Urinary bladder (tissue), 4 donors: ENCODE data around the gene PIEZO2. TPM values are rescaled to one million over a fixed set of nuclear protein-coding genes. Genes with fewer than 3 reads are reported as not detected.

Experiments
- DNase-seq: peaks from one replicate; pipeline ENCODE4 v3.0.0-alpha.2; 2015; ENCODE audit errors: extremely low spot score
- H3K27ac ChIP-seq: one replicate; pipeline ENCODE4 v1.5.1; 2013; ENCODE audit warnings: low read depth, mild to moderate bottlenecking, moderate library complexity
- H3K36me3 ChIP-seq: one replicate; pipeline ENCODE4 v1.6.1; 2013; ENCODE audit warnings: mild to moderate bottlenecking, moderate library complexity; ENCODE audit not compliant: insufficient read depth
- H3K4me1 ChIP-seq: one replicate; pipeline ENCODE4 v1.6.1; 2013; ENCODE audit warnings: mild to moderate bottlenecking, moderate library complexity; ENCODE audit not compliant: insufficient read depth
- H3K4me3 ChIP-seq: one replicate; pipeline ENCODE4 v1.5.1; 2013; ENCODE audit warnings: low read depth, low read length
- WGBS: extraction: QIAGEN DNeasy Blood & Tissue Kit; methylation state at CpG from one replicate; pipeline ENCODE4 v1.1.7; 2013; 5-methylcytosine and 5-hydroxymethylcytosine counted together
- polyA plus RNA-seq: library from polyadenylated mRNA; stranded (reverse); fragments of 200-250 nt; gene quantifications from one replicate; pipeline ENCODE4 v1.2.3, GENCODE V29; 2013
- total RNA-seq: library from RNA; depleted of rRNA; stranded (reverse); fragments of >200 nt; gene quantifications from one replicate; pipeline ENCODE4 v1.2.3, GENCODE V29; 2014
- donor health status: healthy with polysubstance abuse.
- donor health status: healthy.

PIEZO2 gene
- total and polyA plus RNA-seq, 2 donors, result 5.9 to 78.1 TPM

DNA sequence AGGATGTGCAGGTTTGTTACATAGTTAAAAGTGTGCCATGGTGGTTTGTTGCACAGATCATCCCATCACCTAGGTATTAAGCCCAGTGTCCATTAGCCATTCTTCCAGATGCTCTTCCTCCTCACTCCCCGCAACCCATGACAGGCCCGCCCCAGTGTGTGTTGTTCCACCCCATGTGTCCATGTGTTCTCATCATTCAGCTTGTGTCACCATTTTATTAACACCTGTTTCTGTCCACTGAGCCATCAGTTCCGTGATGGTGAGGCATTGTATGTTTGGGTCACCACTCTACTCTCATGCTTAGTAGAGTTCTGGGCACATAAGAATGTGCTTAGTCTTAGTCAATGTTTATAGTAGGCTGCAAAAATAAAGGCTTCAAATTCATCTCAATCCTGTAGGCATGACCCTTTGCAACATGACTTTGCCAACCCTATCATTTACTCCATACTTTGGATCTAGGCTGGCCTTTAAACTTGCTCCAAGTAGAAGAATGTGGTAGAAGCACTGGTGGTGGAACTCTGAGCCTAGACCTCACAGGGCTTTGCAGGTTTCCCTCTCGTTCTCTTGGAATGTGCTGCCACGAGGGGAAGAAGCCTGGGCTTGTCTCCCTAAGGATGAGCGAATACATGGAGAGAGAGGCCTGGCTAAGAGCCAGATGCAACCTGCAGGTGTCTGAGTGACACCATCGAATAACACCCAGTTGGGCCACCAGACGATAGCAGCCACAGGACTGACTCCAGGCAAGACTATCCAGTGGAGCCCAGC, 462.0 kb downstream of the PIEZO2 start:
- 84% methylated on average over 8 of the region's 8 CpGs for WGBS

GRCh38 chr18:10686308-10686707, 463.1 kb downstream of the PIEZO2 start:
- Histone ChIP-seq H3K36me3 (peaks cover 2% of the 10 kb centered on the region), H3K4me3 (no peak overlapping the region), H3K27ac (no peak overlapping the region), H3K4me1 (no peaks in the 10 kb centered on the region)
- DNase-seq, result no peak
- WGBS, result 0% methylated on average over 1 of the region's 1 CpG

More for the DNA sequence above, 462.0 kb downstream of the PIEZO2 start:
- DNase-seq, result no peak
- H3K36me3 ChIP-seq, result peaks cover 2% of the 10 kb centered on the region
- no peaks in the 10 kb centered on the region for H3K4me1 ChIP-seq
- no peak overlapping the region for H3K4me3 ChIP-seq
- H3K27ac ChIP-seq, result no peak overlapping the region

GRCh38 chr18:10685484-10685883, 463.9 kb downstream of the PIEZO2 start:
- peaks cover 2% of the 10 kb centered on the region for H3K36me3 ChIP-seq
- WGBS, result 76% methylated on average over 15 of the region's 15 CpGs
- no peak for DNase-seq
- H3K4me3 ChIP-seq, result no peak overlapping the region
- H3K4me1 ChIP-seq, result no peaks in the 10 kb centered on the region
- H3K27ac ChIP-seq, result no peak overlapping the region

DNA sequence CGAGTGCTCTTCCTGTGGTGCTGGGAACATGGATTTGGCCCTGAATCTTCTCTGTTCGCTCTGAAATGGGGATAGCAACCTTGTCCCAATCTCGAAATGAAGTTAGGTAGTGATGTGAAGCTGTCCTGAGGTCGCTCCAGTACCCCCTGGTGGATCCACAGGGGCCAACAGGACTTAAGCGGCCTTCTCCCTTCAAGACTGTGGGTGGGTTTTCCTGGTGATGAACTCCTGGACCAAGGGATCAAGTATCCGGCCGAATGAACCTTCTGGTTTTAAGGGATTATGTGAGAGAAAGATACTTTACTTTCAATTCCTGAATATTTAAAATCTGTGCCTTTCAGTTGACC, 467.0 kb downstream of the PIEZO2 start:
- no peak for DNase-seq
- no peak overlapping the region for H3K4me3 ChIP-seq
- WGBS, result 93% methylated on average over 7 of the region's 7 CpGs
- no peaks in the 10 kb centered on the region for H3K36me3 ChIP-seq
- H3K4me1 ChIP-seq, result no peaks in the 10 kb centered on the region
- H3K27ac ChIP-seq, result no peak overlapping the region

DNA sequence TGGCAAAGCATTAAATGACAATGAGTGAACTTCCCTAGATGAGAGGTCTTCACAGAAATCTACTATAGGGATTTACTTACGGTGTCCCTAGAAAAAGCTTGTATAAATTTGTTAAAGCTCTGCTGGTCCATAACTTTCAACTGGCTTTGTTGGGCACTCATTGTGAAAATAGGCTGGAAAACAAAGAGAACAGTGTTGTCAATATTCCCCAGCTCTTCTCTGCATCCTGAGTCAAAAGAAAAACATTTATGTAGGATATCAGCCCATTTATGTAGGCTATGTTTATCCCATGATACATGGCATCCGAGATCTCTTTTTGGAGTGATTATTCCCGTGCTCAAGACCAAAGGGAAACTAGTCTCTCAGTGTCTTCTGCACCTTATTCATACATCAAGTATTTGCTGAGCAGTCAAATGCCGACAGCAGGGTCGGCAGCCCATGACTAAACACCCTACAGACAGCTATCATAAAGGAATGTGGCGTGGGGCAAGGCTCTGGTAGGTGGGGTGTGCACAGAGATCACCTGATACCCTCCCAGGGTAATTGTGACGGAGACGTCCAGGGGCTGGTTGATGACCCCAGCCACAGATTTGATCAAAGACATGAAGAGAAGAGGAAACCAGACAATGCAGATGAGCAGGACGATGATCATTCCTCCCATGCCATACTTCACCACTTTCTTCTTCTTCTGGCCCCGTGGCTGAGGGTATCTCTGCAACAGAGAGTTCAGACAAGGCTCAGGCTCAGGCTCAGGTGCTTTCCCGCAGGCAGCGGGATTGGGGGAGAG, 467.6 kb downstream of the PIEZO2 start:
- WGBS, result 89% methylated on average over 12 of the region's 12 CpGs
- no peak for DNase-seq

DNA sequence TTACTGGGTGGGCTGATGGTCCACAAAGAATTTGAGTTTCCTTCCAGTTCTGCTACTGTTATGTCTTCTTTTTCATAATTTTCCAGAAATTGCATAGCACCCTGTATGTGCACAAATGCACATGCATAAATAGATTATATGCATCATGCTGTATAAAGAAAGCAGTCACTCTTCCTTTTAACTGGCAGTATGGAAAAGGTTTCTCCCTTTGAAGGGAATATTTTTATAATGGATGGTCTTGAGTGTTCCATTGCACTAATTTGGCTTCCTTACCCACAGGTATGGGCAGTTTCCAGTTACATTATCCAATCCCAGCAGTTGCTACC, 469.1 kb downstream of the PIEZO2 start:
- no peaks in the 10 kb centered on the region for H3K36me3 ChIP-seq
- no peak for DNase-seq
- H3K27ac ChIP-seq, result no peak overlapping the region
- no peaks in the 10 kb centered on the region for H3K4me1 ChIP-seq
- no peak overlapping the region for H3K4me3 ChIP-seq

More for the DNA sequence above, 467.6 kb downstream of the PIEZO2 start:
- Histone ChIP-seq H3K27ac (no peak overlapping the region), H3K36me3 (no peaks in the 10 kb centered on the region), H3K4me3 (no peak overlapping the region), H3K4me1 (no peaks in the 10 kb centered on the region)

GRCh38 chr18:10679557-10680270, 469.7 kb downstream of the PIEZO2 start:
- no peaks in the 10 kb centered on the region for H3K4me1 ChIP-seq
- no peak overlapping the region for H3K27ac ChIP-seq
- DNase-seq, result no peak
- H3K4me3 ChIP-seq, result no peak overlapping the region
- WGBS, result 78% methylated on average over 3 of the region's 3 CpGs
- no peaks in the 10 kb centered on the region for H3K36me3 ChIP-seq

DNA sequence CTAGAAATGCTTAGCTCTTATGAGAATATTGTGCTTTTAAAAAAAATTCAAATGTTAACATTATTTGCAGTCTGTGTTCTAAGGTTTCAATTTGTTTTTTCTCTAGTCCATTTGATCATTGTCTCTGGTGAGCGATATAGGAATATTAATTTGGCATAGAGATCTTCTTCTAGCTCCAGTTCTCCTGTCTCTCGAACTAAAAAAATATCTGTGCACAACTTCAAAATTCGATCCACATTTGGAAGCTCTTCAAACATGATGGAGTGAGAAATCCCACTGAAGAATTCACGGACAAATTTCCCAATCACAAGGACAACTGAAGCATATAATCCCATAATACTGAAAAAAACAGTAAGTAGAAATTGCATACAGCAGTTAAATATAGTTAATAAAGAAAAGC, 477.9 kb downstream of the PIEZO2 start:
- no peak overlapping the region for H3K27ac ChIP-seq
- H3K4me3 ChIP-seq, result no peak overlapping the region
- WGBS, result 86% methylated on average over 4 of the region's 4 CpGs

GRCh38 chr18:10670856-10671255, 478.5 kb downstream of the PIEZO2 start:
- Histone ChIP-seq H3K4me3 (no peak overlapping the region), H3K36me3 (no peaks in the 10 kb centered on the region), H3K27ac (no peak overlapping the region), H3K4me1 (no peaks in the 10 kb centered on the region)
- WGBS, result 88% methylated on average over 5 of the region's 5 CpGs
- DNase-seq, result no peak

More for the DNA sequence above, 477.9 kb downstream of the PIEZO2 start:
- DNase-seq, result no peak
- Histone ChIP-seq H3K36me3 (no peaks in the 10 kb centered on the region), H3K4me1 (no peaks in the 10 kb centered on the region)

GRCh38 chr18:10669441-10670100, 479.8 kb downstream of the PIEZO2 start:
- 72% methylated on average over 7 of the region's 7 CpGs for WGBS
- no peaks in the 10 kb centered on the region for H3K36me3 ChIP-seq
- no peak overlapping the region for H3K27ac ChIP-seq
- H3K4me1 ChIP-seq, result no peaks in the 10 kb centered on the region
- DNase-seq, result no peak
- no peak overlapping the region for H3K4me3 ChIP-seq

- DNase-seq, result no peak
- Histone ChIP-seq H3K4me3 (no peak overlapping the region), H3K27ac (no peak overlapping the region), H3K36me3 (no peaks in the 10 kb centered on the region), H3K4me1 (no peaks in the 10 kb centered on the region)
- 81% methylated on average over 9 of the region's 9 CpGs for WGBS
Measured at GRCh38 chr18:10663750-10664149, 485.6 kb downstream of the PIEZO2 start.

DNA sequence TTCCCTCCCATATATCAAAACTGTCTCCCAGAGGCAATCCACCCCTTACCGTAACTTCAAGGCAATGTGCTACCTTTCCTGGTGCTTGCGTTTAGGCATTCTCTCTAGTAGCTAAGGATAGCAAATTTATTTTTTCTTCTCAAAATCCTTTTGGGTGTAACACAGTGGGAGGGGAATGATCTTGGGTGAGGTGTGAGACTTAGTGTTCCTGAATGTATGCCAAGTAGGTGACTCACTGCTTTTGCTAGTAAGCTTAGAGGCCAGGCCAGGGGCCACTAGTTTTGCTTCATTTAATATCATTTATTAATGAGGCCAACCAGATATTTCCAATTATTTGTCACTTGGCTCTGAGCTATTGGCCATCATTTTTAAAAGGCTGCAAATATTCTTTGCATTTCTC, 488.1 kb downstream of the PIEZO2 start:
- no peaks in the 10 kb centered on the region for H3K4me1 ChIP-seq
- no peak overlapping the region for H3K27ac ChIP-seq
- DNase-seq, result no peak
- WGBS, result 79% methylated on average over 2 of the region's 2 CpGs
- no peaks in the 10 kb centered on the region for H3K36me3 ChIP-seq
- no peak overlapping the region for H3K4me3 ChIP-seq

- H3K4me3 ChIP-seq, result no peak overlapping the region
- no peaks in the 10 kb centered on the region for H3K4me1 ChIP-seq
- H3K36me3 ChIP-seq, result no peaks in the 10 kb centered on the region
- WGBS, result 58% methylated on average over 13 of the region's 13 CpGs
- H3K27ac ChIP-seq, result no peak overlapping the region
- peak; percentile 33 for DNase-seq
Measured at GRCh38 chr18:10660179-10660884, 489.0 kb downstream of the PIEZO2 start.
